HG03108 (cell line): ENCODE measurements around the gene TMEM61.

Experiments used
- ATAC-seq: cut with Tn5 transposase; IDR thresholded peaks from one replicate; pipeline ENCODE4 v1.9.1; 2021; ENCODE audit warnings: moderate library complexity; ENCODE audit not compliant: unreplicated experiment

Gene TMEM61

GRCh38 chr1:55037733-55038551 lies 57.5 kb downstream of the TMEM61 start:
- ATAC-seq: no peak

GRCh38 chr1:55038552-55038838 lies 58.1 kb downstream of the TMEM61 start:
- ATAC-seq: no peak

- no peak for ATAC-seq
These were observed 58.5 kb downstream of the TMEM61 start for GRCh38 chr1:55038974-55039341.

DNA sequence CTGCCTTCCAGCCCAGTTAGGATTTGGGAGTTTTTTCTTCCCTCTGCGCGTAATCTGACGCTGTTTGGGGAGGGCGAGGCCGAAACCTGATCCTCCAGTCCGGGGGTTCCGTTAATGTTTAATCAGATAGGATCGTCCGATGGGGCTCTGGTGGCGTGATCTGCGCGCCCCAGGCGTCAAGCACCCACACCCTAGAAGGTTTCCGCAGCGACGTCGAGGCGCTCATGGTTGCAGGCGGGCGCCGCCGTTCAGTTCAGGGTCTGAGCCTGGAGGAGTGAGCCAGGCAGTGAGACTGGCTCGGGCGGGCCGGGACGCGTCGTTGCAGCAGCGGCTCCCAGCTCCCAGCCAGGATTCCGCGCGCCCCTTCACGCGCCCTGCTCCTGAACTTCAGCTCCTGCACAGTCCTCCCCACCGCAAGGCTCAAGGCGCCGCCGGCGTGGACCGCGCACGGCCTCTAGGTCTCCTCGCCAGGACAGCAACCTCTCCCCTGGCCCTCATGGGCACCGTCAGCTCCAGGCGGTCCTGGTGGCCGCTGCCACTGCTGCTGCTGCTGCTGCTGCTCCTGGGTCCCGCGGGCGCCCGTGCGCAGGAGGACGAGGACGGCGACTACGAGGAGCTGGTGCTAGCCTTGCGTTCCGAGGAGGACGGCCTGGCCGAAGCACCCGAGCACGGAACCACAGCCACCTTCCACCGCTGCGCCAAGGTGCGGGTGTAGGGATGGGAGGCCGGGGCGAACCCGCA lies 59.1 kb downstream of the TMEM61 start, which contains the start of gene PCSK9:
Gene PCSK9 (plus strand): TSS at position 207 of the 741 bp plus-strand sequence. CDS start 290 bp downstream, at position 497.
- ATAC-seq: no peak

- ATAC-seq: no peak
These were observed 59.9 kb downstream of the TMEM61 start for GRCh38 chr1:55040083-55040932.

DNA sequence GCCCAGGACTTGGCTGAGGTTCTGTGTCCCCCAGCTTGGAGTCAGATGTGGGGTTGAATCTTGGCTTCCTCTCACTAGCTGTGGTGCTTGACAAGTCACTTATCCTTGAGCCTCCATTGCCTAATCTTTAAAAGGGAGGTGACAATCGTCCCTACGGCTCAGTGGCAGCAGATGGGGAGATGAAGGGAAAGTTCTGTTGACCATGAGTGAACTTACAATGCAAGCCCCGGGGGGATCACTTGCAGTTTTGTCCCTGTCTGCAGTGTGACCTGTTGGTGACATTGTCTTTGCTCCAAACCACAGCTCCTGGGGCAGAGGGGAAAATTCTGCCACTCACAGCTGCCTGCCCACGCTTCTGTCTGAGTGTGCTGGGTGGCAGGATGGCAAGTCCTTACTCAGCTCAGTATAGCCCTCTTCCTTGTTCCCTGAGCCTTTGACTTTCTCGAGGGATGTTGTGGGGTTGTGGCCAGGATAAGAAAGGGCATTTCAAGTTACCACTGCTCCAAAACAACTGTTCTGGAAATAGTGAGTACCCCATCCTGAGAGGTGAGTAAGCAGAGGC lies 60.6 kb downstream of the TMEM61 start:
- ATAC-seq: no peak

GRCh38 chr1:55041613-55042012 lies 61.2 kb downstream of the TMEM61 start:
- ATAC-seq: no peak
